Measurements from ENCODE around the gene ITGB3.

The ITGB3 gene

GRCh38 chr17:47244697-47245096 lies 8.9 kb upstream of the ITGB3 start:
- TF ChIP-seq CTCF (IDR thresholded peaks at IDR 0.05; ENCODE audit: insufficient read depth, low read depth, low read length, missing control alignments), result no peak
- H3K4me3 ChIP-seq (ENCODE audit: low read length), result no peak overlapping the region
- no peak for DNase-seq (ENCODE audit: low read depth)

- no peak for TF ChIP-seq CTCF (IDR thresholded peaks at IDR 0.05; ENCODE audit: insufficient read depth, low read depth, low read length, missing control alignments)
- DNase-seq (ENCODE audit: low read depth), result no peak
- H3K4me3 ChIP-seq (ENCODE audit: low read length), result no peak overlapping the region
These were observed 7.5 kb upstream of the ITGB3 start for GRCh38 chr17:47246120-47246519.

- no peak for TF ChIP-seq CTCF (IDR thresholded peaks at IDR 0.05; ENCODE audit: insufficient read depth, low read depth, low read length, missing control alignments)
- no peak for DNase-seq (ENCODE audit: low read depth)
- no peak overlapping the region for H3K4me3 ChIP-seq (ENCODE audit: low read length)
These were observed 2.8 kb upstream of the ITGB3 start for GRCh38 chr17:47250855-47251254.

GRCh38 chr17:47251421-47251940 lies 2.1 kb upstream of the ITGB3 start:
- no peak for TF ChIP-seq CTCF (IDR thresholded peaks at IDR 0.05; ENCODE audit: insufficient read depth, low read depth, low read length, missing control alignments)
- DNase-seq (ENCODE audit: low read depth), result no peak

GRCh38 chr17:47252209-47252608 lies 1.4 kb upstream of the ITGB3 start:
- no peak for DNase-seq (ENCODE audit: low read depth)
- no peak for TF ChIP-seq CTCF (IDR thresholded peaks at IDR 0.05; ENCODE audit: insufficient read depth, low read depth, low read length, missing control alignments)
- no peak overlapping the region for H3K4me3 ChIP-seq (ENCODE audit: low read length)

More at GRCh38 chr17:47251421-47251940, 2.1 kb upstream of the ITGB3 start:
- H3K4me3 ChIP-seq (ENCODE audit: low read length), result no peak overlapping the region

GRCh38 chr17:47252766-47253512 lies 688 bp upstream of the ITGB3 start:
- no peak for TF ChIP-seq CTCF (IDR thresholded peaks at IDR 0.05; ENCODE audit: insufficient read depth, low read depth, low read length, missing control alignments)
- H3K4me3 ChIP-seq (ENCODE audit: low read length), result no peak overlapping the region
- no peak for DNase-seq (ENCODE audit: low read depth)
